CD14-positive monocyte (primary cell): ENCODE measurements around the gene JARID2. TPM values are rescaled to one million over a fixed set of nuclear protein-coding genes. Genes with fewer than 3 reads are reported as not detected.

Source experiments
- DNase-seq, 3 donors: peaks; one replicate each; pipeline ENCODE4 v3.0.0-alpha.2; 2011 to 2022
- H2AFZ ChIP-seq: 2 replicates; pipeline ENCODE4 v1.6.0; 2012; ENCODE audit warnings: mild to moderate bottlenecking, low read depth, low read length, inconsistent platforms; ENCODE audit not compliant: insufficient read depth, poor library complexity, severe bottlenecking
- H3K27ac ChIP-seq, 2 donors: 1 replicate in 1 of 2; 2 replicates in 1 of 2; pipeline ENCODE4 v1.5.1; 2012 to 2013; ENCODE audit warnings: low read length in 2 of 2, control low read depth in 1 of 2, inconsistent platforms in 1 of 2, low read depth in 1 of 2, mild to moderate bottlenecking in 1 of 2
- H3K27me3 ChIP-seq, 2 donors: one replicate each; pipeline versions ENCODE4 v1.6.0 to v1.6.1; 2011 to 2013; ENCODE audit warnings: low read length in 2 of 2; ENCODE audit not compliant: control insufficient read depth in 2 of 2, insufficient read depth in 2 of 2
- H3K36me3 ChIP-seq, 2 donors: replicated peaks in 1 of 2; 1 replicate in 1 of 2; 2 replicates in 1 of 2; pipeline versions ENCODE4 v1.5.1 to v1.6.1; 2012 to 2013; ENCODE audit warnings: low read length in 2 of 2, control low read depth in 1 of 2, inconsistent platforms in 1 of 2, mild to moderate bottlenecking in 1 of 2; ENCODE audit not compliant: insufficient read depth in 2 of 2, control insufficient read depth in 1 of 2
- H3K4me1 ChIP-seq, 2 donors: 1 replicate in 1 of 2; 2 replicates in 1 of 2; pipeline versions ENCODE4 v1.5.1 to v1.6.1; 2012 to 2013; ENCODE audit warnings: low read length in 2 of 2, control low read depth in 1 of 2, inconsistent platforms in 1 of 2, mild to moderate bottlenecking in 1 of 2, moderate library complexity in 1 of 2; ENCODE audit not compliant: insufficient read depth in 2 of 2, control insufficient read depth in 1 of 2
- H3K4me2 ChIP-seq: replicated peaks from 2 replicates; pipeline ENCODE3; 2012; ENCODE audit warnings: low read length, moderate library complexity, mild to moderate bottlenecking; ENCODE audit not compliant: poor library complexity, severe bottlenecking; ENCODE audit errors: extremely low read depth
- H3K4me3 ChIP-seq, 3 experiments: fragments of 200-600 bp in 1 of 3; sonication (generic) in 1 of 3; replicated peaks in 1 of 3; 1 replicate in 2 of 3; 2 replicates in 1 of 3; pipeline ENCODE4 v1.5.1; 2011 to 2013; ENCODE audit warnings: low read length in 3 of 3, mild to moderate bottlenecking in 3 of 3, control low read depth in 2 of 3, low read depth in 2 of 3, inconsistent platforms in 1 of 3, moderate library complexity in 1 of 3
- H3K79me2 ChIP-seq: 2 replicates; pipeline ENCODE4 v1.6.0; 2012; ENCODE audit warnings: mild to moderate bottlenecking, control low read depth, inconsistent platforms, low read length, moderate library complexity; ENCODE audit not compliant: insufficient read depth
- H3K9ac ChIP-seq: 2 replicates; pipeline ENCODE4 v1.6.0; 2017; ENCODE audit warnings: low read length, mild to moderate bottlenecking; ENCODE audit not compliant: insufficient read depth, poor library complexity, severe bottlenecking
- H3K9me3 ChIP-seq, 2 donors: replicated peaks in 1 of 2; 1 replicate in 1 of 2; 2 replicates in 1 of 2; pipeline versions ENCODE4 v1.5.1 to v1.6.1; 2012 to 2013; ENCODE audit warnings: low read length in 2 of 2, control low read depth in 1 of 2; ENCODE audit not compliant: control insufficient read depth in 1 of 2, insufficient read depth in 1 of 2
- H4K20me1 ChIP-seq: 2 replicates; pipeline ENCODE4 v1.6.0; 2012; ENCODE audit warnings: mild to moderate bottlenecking, low read length, control low read depth, moderate library complexity; ENCODE audit not compliant: insufficient read depth
- H3K27ac Mint-ChIP-seq, 7 donors: one replicate each; pipeline ENCODE4 v1.8.0; 2020; ENCODE audit warnings: mild to moderate bottlenecking in 7 of 7, mixed read lengths in 7 of 7, moderate library complexity in 6 of 7, inconsistent platforms in 2 of 7
- H3K27me3 Mint-ChIP-seq, 3 donors: one replicate each; pipeline ENCODE4 v1.8.0; 2021 to 2022; ENCODE audit warnings: low read depth in 3 of 3, mild to moderate bottlenecking in 3 of 3, mixed read lengths in 3 of 3, moderate library complexity in 3 of 3, inconsistent platforms in 1 of 3
- H3K36me3 Mint-ChIP-seq, 2 donors: one replicate each; pipeline ENCODE4 v1.8.0; 2020; ENCODE audit warnings: mixed read lengths in 2 of 2, inconsistent platforms in 1 of 2, mild to moderate bottlenecking in 1 of 2
- H3K4me1 Mint-ChIP-seq: one replicate; pipeline ENCODE4 v1.8.0; 2020; ENCODE audit warnings: mild to moderate bottlenecking, mixed read lengths
- H3K4me3 Mint-ChIP-seq, 2 donors: one replicate each; pipeline ENCODE4 v1.8.0; 2020; ENCODE audit warnings: mild to moderate bottlenecking in 2 of 2, mixed read lengths in 2 of 2, moderate library complexity in 1 of 2
- H3K9me3 Mint-ChIP-seq, 7 donors: one replicate each; pipeline ENCODE4 v1.8.0; 2020 to 2022; ENCODE audit warnings: mixed read lengths in 7 of 7, mild to moderate bottlenecking in 6 of 7, moderate library complexity in 6 of 7, inconsistent platforms in 2 of 7
- WGBS: methylation state at CpG from one replicate; pipeline ENCODE4 v1.1.5; 2013; ENCODE audit warnings: missing lambda C conversion rate; ENCODE audit not compliant: insufficient coverage; 5-methylcytosine and 5-hydroxymethylcytosine counted together
- intact Hi-C, 2 donors: fragments of 100-400 bp; cut with micrococcal nuclease; formaldehyde crosslinking; loops; one replicate each; pipeline versions ENCODE4 v1.15.0 to v1.15.1; 2023
- polyA plus RNA-seq, 3 donors: library from polyadenylated mRNA; depleted of rRNA in 1 of 3; unstranded in 2 of 3; stranded (reverse) in 1 of 3; fragments of 300-500 nt in 2 of 3; fragments of >200 nt in 1 of 3; fragmentation: Illumina TruSeq in 2 of 3; gene quantifications; 1 replicate in 2 of 3; 2 replicates in 1 of 3; pipeline ENCODE4 v1.2.3, GENCODE V29; 2012 to 2021
- TF ChIP-seq, protein P1 (sequence below): fragments of 200-600 bp; IDR thresholded peaks from one replicate; pipeline ENCODE4 v1.8.0; 2022; ENCODE audit warnings: antibody characterized with exemption, mild to moderate bottlenecking

The JARID2 gene
- polyA plus RNA-seq, 3 donors = 6.8 to 17.5 (median 12.5) TPM

DNA sequence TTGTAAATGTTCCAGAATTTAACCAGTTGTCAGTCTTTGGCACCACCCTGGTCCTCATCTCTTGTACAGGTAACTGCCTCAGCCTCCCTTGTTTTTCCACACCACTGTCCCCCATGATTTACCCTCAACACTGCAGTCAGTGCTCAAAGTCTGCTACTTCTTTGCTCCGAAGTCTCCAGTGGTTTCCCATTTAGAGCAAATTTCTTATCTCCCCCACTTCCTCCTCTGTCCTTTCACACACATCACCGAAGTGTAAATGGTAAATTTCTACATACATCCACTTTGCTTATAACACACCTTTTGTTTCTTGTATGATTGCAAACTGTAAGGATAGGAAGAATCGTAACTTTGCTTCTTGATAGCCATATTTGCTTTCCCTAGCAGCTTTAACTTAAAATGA is 115.3 kb downstream of the JARID2 start:
- Histone ChIP-seq H3K79me2 (peaks cover 100% of the 10 kb centered on the region), H3K27me3 (no peaks in the 10 kb centered on the region), H3K36me3 (no peaks in the 10 kb centered on the region), H3K4me1 (peaks cover 57 to 66% of the 10 kb centered on the region in 2 donors), H3K4me2 (no peak overlapping the region), H3K27ac (no peak overlapping the region), H3K4me3 (no peak overlapping the region), H2AFZ (no peak overlapping the region), H3K9me3 (no peaks in the 10 kb centered on the region), H3K9ac (no peak overlapping the region), H4K20me1 (peaks cover 100% of the 10 kb centered on the region)
- no peak for DNase-seq
- TF ChIP-seq, protein P1, sequence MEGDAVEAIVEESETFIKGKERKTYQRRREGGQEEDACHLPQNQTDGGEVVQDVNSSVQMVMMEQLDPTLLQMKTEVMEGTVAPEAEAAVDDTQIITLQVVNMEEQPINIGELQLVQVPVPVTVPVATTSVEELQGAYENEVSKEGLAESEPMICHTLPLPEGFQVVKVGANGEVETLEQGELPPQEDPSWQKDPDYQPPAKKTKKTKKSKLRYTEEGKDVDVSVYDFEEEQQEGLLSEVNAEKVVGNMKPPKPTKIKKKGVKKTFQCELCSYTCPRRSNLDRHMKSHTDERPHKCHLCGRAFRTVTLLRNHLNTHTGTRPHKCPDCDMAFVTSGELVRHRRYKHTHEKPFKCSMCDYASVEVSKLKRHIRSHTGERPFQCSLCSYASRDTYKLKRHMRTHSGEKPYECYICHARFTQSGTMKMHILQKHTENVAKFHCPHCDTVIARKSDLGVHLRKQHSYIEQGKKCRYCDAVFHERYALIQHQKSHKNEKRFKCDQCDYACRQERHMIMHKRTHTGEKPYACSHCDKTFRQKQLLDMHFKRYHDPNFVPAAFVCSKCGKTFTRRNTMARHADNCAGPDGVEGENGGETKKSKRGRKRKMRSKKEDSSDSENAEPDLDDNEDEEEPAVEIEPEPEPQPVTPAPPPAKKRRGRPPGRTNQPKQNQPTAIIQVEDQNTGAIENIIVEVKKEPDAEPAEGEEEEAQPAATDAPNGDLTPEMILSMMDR = no peak
- Mint-ChIP-seq H3K36me3 (peaks cover 13 to 27% of the 10 kb centered on the region in 2 donors), H3K9me3 (no peaks in the 10 kb centered on the region), H3K4me3 (no peak overlapping the region), H3K27me3 (no peaks in the 10 kb centered on the region), H3K27ac (no peak overlapping the region), H3K4me1 (peaks cover 33% of the 10 kb centered on the region)
- WGBS = no CpG with 5 or more reads among the region's 3 CpGs
- intact Hi-C loops = loop anchor here in 1 of 2 donors (10.0 kb wide), 1 partner anchor 64 kb away; no protein-coding TSS in a partner anchor

DNA sequence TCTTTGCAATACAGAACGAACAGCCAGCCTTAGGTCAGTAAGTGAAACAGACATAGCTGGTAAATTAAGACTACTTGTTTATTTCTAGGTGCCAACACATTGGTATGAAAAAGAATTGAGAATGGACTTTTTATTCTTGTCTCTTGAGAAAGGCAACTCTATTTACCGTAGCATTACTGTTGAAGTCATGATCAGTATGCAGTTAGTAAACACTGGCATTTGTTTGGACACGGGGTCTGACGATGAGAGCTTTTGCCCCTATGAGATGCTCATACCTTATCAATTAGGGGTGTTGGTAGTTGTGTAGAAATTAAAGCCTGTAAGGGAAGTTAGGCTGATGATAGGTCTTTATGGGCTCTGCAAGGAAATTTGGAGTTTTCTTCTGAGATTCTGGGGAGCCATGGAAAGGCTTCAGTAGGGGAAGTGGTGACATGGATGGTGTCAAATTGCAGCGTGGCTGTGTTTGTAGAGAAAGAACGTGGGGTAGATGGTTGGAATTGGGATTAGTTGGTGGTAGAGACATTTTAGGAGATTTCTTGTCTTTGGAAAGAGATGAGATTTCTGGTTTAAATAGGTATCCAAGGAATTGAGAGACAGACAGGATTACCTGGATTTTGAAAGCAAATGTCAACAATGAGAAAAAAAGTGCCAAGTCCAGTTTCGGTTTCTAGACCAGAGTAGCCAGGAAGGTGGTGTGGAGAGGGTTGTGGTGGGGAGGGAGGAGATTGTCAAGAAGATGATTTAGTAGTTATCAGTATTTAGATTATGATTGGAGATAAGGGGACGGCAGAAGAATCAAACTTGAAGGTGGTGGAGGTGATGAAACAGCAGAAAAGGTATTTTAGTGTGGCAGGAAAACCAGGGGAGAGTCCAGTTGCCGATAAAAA is 116.6 kb downstream of the JARID2 start:
- peaks cover 98% of the 10 kb centered on the region for H4K20me1 ChIP-seq
- DNase-seq = no peak
- H3K9me3 Mint-ChIP-seq = no peaks in the 10 kb centered on the region
- H3K4me1 ChIP-seq = peaks cover 60 to 68% of the 10 kb centered on the region in 2 donors
- H3K4me1 Mint-ChIP-seq = peaks cover 31% of the 10 kb centered on the region
- H3K79me2 ChIP-seq = peaks cover 100% of the 10 kb centered on the region
- no peak overlapping the region for H3K4me3 ChIP-seq
- H3K27me3 ChIP-seq = no peaks in the 10 kb centered on the region
- peaks cover 8 to 21% of the 10 kb centered on the region in 2 donors for H3K36me3 Mint-ChIP-seq
- H3K4me3 Mint-ChIP-seq = no peak overlapping the region
- H3K9me3 ChIP-seq = no peaks in the 10 kb centered on the region
- H3K36me3 ChIP-seq = no peaks in the 10 kb centered on the region
- no peaks in the 10 kb centered on the region for H3K27me3 Mint-ChIP-seq
- intact Hi-C loops = loop anchor here in 1 of 2 donors (10.0 kb wide), 1 partner anchor 62 kb away; no protein-coding TSS in a partner anchor
- H3K27ac ChIP-seq = peak overlapping the region in 1 of 2 donors; percentile 75
- WGBS = 56% methylated on average over 6 of the region's 9 CpGs
- H3K27ac Mint-ChIP-seq = no peak overlapping the region
- TF ChIP-seq, protein P1 = no peak
- H2AFZ ChIP-seq = no peak overlapping the region
- H3K9ac ChIP-seq = no peak overlapping the region
- H3K4me2 ChIP-seq = peak overlapping the region; percentile 22
